K562 (cell line): ENCODE measurements around the gene TESK2. TPM values are rescaled to one million over a fixed set of nuclear protein-coding genes. Genes with fewer than 3 reads are reported as not detected.
A peak's percentile ranks its signal among the peaks of the same experiment; 100 is the strongest.

Source experiments
- ATF4 ChIP-seq: fragments of 450-650 bp; formaldehyde crosslinking; IDR thresholded peaks from 2 replicates; pipeline ENCODE4 v1.4.0; 2022; ENCODE audit warnings: mild to moderate bottlenecking, moderate library complexity
- BDP1 ChIP-seq: IDR thresholded peaks from 3 replicates; pipeline ENCODE4 v1.6.1; 2011; ENCODE audit not compliant: insufficient read length, insufficient read depth
- KDM1A ChIP-seq, 2 experiments: fragments of 450-650 bp; IDR thresholded peaks; 2 replicates each; pipeline ENCODE4 v1.6.1; 2016; ENCODE audit warnings: mild to moderate bottlenecking in 2 of 2
- SMC3 ChIP-seq: conservative IDR thresholded peaks from 2 replicates; pipeline ENCODE4 v1.6.1; 2011; ENCODE audit warnings: low read depth, low read length, improper control_type of control experiment; ENCODE audit not compliant: insufficient read depth
- ZC3H11A ChIP-seq: IDR thresholded peaks from 2 replicates; pipeline ENCODE4 v1.6.1; 2012; ENCODE audit warnings: low read depth, low read length, improper control_type of control experiment
- ZNF778 ChIP-seq: fragments of 450-650 bp; formaldehyde crosslinking; IDR thresholded peaks from 2 replicates; pipeline ENCODE4 v1.4.0; 2020; ENCODE audit warnings: mild to moderate bottlenecking, moderate library complexity
- polyA plus RNA-seq, 8 experiments: library from polyadenylated mRNA; depleted of rRNA in 4 of 8; stranded (reverse) in 5 of 8; unstranded in 3 of 8; fragments of >200 nt; fragmentation: Nextera tagmentation in 2 of 8; fragmentation: Illumina TruSeq in 1 of 8; extraction: Ambion mirVana in 2 of 8; extraction: Trizol in 1 of 8; gene quantifications; 2 replicates each; pipeline versions ENCODE4 v1.2.1 to v1.2.3, GENCODE V29; 2011 to 2014; ENCODE audit warnings: inconsistent platforms in 1 of 8, missing spikeins in 1 of 8
- total RNA-seq, 7 experiments: library from RNA; depleted of rRNA in 6 of 7; stranded (reverse); fragments of >200 nt in 6 of 7; fragmentation: Illumina TruSeq in 2 of 7; extraction: Trizol in 2 of 7; gene quantifications; 2 replicates each; pipeline versions ENCODE4 v1.2.1 to v1.2.3, GENCODE V29; 2011 to 2021; ENCODE audit warnings: low replicate concordance in 1 of 7
- TF ChIP-seq, protein P1 (sequence below): fragments of 250-450 bp; sonication (Bioruptor Pico); IDR thresholded peaks from 2 replicates; pipeline ENCODE4 v1.4.0; 2020
- TF ChIP-seq, protein P2 (sequence below): fragments of 450-650 bp; IDR thresholded peaks from 2 replicates; pipeline ENCODE4 v1.6.1; 2016; ENCODE audit warnings: borderline replicate concordance

Gene TESK2
- total and polyA plus RNA-seq, 9 of the 15 experiments (the other 6 are each of a cell fraction or from before 2014, with no cell fraction given) = 1.6 to 5.3 (median 3.7) TPM

GRCh38 chr1:45512641-45513054, 21.7 kb upstream of the TESK2 start (continued):
- TF ChIP-seq ZC3H11A = no peak
- no peak for TF ChIP-seq BDP1
- no peak for TF ChIP-seq ATF4 (CRISPR knock-in tag)
- peak; percentile 87 for TF ChIP-seq SMC3
- TF ChIP-seq, protein P1, sequence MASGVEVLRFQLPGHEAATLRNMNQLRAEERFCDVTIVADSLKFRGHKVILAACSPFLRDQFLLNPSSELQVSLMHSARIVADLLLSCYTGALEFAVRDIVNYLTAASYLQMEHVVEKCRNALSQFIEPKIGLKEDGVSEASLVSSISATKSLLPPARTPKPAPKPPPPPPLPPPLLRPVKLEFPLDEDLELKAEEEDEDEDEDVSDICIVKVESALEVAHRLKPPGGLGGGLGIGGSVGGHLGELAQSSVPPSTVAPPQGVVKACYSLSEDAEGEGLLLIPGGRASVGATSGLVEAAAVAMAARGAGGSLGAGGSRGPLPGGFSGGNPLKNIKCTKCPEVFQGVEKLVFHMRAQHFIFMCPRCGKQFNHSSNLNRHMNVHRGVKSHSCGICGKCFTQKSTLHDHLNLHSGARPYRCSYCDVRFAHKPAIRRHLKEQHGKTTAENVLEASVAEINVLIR (CRISPR knock-in tag) = no peak
- TF ChIP-seq ZNF778 (CRISPR knock-in tag) = no peak
- peak in 1 of 2 experiments; percentile 26; a peak in 1 of 4 replicates for TF ChIP-seq KDM1A (IDR thresholded peaks at IDR 0.05)
- TF ChIP-seq, protein P2, sequence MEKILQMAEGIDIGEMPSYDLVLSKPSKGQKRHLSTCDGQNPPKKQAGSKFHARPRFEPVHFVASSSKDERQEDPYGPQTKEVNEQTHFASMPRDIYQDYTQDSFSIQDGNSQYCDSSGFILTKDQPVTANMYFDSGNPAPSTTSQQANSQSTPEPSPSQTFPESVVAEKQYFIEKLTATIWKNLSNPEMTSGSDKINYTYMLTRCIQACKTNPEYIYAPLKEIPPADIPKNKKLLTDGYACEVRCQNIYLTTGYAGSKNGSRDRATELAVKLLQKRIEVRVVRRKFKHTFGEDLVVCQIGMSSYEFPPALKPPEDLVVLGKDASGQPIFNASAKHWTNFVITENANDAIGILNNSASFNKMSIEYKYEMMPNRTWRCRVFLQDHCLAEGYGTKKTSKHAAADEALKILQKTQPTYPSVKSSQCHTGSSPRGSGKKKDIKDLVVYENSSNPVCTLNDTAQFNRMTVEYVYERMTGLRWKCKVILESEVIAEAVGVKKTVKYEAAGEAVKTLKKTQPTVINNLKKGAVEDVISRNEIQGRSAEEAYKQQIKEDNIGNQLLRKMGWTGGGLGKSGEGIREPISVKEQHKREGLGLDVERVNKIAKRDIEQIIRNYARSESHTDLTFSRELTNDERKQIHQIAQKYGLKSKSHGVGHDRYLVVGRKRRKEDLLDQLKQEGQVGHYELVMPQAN = peak; percentile 49; the same call in 1 of the 2 replicates
- TF ChIP-seq, all 486 proteins: peak for 73
